NCI-H146 treated with DMSO at 0.1 percent for 48 hours (cell line): ENCODE results near the gene LAMA2.

Source experiments
- DNase-seq: peaks from one replicate; lab custom pipeline; 2025; ENCODE audit not compliant: unreplicated experiment; lab: John Stamatoyannopoulos, UW

LAMA2 gene

DNA sequence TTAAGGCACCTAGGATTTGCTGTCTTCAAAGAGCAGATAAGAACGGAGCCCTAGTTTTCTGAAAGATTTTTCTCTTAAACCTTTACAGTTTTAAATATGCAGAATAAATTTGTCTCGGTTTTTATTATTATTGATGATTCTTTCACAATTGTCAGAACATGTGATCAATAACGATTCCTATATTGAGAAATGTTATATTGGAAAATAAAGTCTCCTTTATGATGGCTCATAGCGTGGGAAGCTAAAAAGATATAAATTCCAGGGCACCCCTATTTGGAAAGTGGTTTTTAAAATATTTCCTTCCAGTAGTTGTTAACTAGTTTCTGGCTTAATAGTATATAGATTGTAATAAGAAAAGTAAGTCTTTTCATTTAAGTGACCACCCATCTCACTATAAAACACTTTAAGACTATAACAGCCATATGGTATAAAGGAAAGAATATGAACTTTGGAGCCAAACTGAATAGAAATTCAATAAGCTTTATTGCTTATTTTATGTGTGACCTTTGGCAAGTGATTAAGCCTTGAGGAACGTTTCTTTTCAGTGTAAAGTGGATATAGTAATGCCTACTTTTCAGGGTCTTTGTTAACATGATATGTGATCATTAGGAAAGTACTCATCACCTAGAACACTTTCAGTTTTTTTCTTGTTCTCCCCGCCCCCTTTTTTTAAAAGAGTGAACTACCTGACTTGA, 369.6 kb downstream of the LAMA2 start:
- no peak for DNase-seq

DNA sequence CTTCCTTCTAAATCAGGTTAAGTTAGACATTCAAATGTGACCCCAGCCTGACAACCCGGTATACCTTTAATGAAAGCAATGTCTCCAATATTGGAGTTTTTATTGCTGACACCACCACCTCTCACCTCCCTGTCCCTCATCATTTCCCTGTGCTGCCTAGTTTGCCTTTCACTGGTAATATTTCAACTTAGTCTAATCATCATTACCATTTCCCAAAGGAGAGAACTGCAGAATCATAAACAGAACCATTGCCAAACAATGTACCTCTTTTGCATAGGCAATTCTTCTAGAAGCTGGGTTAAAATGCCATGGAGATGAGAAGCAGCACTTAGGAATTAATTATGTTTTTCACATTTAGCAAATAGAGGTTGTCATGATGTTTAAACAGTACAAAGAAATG, 370.3 kb downstream of the LAMA2 start:
- DNase-seq: no peak

DNA sequence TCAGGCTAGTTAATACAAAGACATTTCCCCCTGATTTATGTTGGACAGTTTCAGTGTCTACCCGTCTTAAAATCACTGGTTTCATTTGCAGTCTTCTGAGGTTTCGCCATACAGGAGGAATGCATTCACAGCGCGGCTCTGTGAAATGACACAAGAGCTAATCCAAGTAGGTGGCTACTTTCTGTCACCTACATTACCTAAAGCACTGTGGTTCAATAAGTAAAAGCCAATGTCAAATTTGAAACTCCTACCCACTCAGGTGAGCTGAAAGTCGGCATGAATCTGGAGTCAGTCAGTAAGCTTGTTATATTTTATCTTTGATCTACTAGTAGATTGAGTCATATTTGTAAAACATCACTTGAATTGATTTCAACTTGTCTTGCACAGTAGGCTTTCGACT, 370.8 kb downstream of the LAMA2 start:
- DNase-seq: no peak

DNA sequence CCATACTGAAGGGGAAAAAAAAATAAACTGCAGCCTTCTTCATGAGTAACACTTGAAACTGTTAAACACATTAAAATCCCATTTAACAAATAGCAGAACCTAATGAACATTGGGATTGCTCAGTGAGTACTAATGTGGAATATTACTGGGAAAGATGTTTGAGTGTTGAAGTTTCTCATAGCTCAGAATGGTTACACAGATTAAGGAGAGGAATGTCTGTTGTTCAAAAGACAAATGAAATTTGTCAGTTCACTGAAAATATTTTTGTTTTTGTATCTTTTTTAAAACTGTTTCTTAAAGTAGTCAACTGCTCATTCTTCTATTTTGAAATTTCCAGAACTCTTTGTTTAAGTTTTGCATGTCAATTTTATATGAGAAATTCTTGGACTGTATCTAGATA, 374.3 kb downstream of the LAMA2 start:
- no peak for DNase-seq

DNA sequence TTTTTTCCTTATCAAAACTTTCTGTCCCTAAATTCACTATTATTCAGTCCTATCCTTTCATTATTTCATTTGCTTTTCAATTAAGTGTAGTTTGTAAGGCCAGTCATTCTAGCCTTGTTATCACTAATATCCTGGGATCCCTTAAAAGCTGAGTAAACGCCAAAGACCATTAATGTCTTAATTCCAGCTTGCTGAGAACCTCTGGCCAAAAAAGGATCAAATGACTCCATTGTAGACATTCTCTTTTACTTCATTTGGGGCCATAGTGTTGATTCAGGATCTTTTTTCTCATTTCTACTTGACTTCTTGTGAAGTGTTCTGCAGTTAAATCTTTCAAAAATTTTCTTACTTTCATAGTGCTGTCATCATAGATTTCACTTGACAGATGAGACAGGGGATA, 379.7 kb downstream of the LAMA2 start:
- DNase-seq: peak; percentile 82

DNA sequence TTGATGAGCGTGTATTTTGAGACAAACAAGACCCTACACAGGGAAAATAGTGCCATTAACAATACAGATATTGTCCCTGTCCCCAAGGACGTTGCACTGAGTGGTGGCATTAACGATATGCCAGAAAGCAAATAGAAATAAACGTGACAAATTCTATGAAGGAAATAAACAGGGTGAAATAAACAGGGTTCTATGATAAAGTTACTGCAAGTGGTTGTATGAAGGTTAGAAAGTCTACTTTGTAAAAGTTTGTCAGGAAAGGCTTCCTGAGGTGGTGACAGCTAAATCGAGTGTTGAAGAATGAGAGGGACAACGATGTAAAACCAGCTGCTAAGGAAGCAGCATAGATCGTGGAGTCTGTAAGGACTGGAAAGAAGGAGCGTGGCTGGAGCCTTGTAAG, 380.2 kb downstream of the LAMA2 start:
- DNase-seq: no peak

DNA sequence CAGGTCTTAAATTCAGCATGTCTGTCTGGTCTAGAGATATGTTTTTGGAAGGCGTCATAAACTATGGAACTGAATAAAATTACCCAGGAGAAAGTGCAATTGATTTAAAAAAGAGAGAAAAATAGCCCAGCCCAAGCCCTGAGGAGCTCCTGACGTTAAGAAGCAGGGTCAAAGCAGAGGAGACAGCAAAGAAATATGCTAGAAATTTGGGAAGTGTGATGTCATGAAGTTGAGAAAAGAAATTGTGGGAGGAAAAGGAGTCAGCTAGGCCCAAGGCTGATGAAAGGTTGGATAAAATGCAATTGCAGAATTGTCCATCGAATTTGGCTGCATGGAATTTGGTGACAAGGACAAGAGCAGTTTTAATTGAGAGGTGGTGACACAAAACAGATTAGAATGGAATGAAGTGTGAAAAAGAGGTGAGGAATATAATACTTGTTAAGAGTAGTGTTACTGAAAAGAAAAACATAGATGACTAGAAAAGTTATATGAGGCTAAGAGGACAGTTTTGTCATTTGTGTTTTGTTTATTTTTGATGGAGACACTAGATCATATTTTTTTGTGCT, 381.6 kb downstream of the LAMA2 start:
- DNase-seq: no peak

DNA sequence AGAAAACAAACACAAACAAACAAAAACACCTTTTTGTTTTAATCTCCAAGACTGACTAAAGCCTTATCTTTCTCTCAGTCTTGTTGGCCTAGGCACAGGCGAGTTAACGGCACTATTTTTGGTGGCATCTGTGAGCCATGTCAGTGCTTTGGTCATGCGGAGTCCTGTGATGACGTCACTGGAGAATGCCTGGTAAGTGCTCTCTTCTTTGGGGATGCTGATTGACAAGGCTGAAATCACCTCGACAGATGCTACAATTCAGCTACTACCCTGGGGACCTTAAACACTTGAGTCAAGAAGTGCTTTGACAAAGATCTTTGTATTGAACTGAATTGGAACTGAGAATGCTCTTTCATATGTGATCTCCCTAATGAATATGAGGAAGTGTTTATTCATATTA, 384.1 kb downstream of the LAMA2 start:
- DNase-seq: no peak

DNA sequence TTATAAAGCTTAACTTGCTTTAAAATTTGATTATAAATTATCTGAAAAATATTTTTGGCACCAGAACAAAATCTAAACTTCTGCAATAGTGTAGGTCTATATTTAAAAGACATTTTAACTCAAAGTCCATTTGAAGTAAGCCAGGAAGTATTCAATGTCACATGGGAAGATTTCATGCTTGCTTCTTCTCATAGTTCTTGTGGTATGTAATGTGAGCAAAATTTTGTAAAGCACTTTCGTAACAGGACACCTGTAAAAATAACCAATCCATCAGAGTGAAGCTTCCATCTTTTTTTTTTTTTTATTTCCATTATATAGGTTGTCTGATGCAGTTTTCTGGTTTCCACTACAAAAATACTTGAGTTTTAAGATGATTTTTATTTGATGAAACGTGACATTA, 386.1 kb downstream of the LAMA2 start:
- DNase-seq: no peak

DNA sequence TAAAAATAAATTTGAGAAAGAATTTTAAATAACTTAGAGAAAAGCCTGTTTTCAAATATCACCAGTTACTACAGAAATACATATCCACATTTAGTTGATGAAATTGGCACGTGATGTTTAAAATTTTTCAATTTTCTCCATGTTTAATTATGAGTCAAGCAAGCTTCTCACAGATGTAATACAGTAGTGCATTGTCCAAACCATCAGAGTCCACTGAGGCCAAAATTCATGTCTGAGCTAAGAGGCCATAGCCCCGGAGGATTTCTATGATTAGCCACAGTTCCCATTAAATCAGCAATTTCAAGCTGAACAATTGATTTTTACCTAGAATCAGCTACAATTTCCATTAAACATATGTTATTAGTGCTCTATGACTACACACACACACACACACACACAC, 387.0 kb downstream of the LAMA2 start:
- DNase-seq: no peak

DNA sequence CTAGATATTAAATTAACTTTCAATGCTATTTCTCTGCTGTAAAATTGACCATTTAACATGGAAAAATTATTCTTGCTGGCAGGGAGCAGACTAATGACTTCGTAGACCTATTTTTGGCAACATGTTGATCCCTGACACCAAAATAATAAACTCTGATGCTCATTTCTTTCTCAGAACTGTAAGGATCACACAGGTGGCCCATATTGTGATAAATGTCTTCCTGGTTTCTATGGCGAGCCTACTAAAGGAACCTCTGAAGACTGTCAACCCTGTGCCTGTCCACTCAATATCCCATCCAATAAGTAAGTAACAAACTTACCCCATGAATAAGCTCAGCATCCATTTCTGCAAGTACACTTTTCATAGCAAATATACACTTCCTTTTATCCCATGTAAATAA, 387.5 kb downstream of the LAMA2 start:
- DNase-seq: no peak

DNA sequence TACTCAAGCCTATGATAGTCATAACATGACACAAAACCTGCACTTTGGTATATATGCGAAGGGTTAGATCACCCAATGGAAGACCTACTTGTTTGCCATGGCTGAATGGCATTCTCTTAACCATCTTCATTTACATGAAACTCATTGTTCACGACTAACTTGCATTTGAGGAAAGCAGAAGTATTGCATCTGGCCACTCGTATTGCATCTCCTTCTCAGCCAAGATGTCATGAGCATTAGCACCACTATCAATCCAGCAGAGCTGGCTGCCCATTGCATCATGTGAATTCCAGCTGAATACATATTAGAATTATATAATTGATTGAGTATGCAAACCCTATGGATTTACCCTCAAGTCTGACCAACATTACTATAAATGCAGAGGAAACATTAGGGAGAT, 390.2 kb downstream of the LAMA2 start:
- DNase-seq: no peak

DNA sequence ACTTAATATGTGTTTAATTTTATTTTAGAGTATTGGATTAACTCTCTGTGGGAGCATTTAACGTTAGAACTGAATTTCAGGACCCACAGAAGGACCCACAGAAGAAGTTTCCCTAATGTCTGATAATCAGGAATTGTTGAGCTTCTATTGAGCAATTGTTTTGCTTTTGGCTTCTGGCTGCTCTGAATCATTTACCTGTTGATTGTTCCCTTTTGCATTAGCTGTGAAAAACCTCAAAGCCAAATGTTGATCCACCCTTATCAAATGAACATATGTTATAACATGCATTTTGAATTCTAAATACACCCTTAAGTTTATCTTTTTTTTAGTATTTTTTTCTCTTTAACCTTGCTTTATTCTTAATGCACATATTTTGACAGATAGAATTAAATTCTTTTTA, 393.5 kb downstream of the LAMA2 start:
- no peak for DNase-seq

DNA sequence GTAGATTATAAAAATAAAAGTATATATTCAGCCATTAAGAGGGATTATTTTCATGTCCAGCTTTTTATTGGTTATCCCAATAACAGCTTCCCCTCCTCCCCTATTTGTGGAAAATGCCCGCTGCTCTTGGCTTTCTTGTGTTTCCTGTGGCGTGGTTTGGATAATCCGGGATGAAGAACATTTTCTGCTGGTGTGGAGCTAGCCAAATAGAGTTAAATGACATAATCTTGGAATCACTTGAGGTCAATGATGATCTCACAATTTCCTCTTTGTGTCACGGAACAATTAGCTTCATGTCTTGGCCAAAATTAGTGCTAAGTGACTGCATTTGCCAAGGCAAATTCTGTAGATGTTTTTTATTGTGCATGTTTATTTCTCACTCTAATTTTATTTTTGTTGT, 394.0 kb downstream of the LAMA2 start:
- no peak for DNase-seq

DNA sequence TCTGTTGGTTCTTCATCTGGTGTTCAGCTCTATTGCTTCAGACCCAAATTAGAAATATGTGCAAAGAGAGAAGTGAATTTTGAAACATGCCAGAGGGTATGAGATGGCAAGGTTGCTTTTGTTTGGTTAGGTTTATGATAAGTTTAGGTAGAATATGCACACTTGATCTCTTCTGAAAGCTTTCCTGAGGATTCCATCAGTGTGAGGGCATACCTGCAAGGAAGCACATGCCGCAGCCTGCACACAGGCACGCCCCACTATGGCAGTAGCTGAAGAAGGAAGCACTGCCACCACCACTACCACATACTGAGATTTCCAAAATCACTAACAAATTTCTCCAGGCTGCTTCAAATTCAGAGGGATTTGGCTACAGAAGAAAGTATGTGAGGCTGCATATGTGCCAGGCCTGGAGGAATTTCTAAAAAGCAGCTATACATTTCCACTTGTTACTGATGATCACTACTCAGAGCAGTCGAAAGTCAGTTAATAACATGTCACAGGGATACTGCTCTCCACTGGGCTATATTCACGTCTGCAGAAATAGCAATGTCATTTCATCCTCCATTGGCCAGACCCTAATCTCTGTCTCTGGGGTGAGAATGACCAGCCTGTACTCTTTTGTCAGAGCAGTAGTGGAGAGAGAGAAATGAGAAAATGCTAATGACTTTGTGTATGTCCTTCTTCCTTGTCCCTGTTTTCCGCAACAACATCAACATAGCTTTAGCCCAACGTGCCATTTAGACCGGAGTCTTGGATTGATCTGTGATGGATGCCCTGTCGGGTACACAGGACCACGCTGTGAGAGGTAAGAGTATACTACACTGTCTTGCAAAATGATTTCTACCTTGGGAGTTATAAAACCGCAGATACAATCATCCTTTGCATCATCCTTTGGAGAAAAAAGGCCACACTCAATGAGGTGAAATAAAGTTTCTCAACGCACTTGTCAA, 396.7 kb downstream of the LAMA2 start:
- DNase-seq: no peak

DNA sequence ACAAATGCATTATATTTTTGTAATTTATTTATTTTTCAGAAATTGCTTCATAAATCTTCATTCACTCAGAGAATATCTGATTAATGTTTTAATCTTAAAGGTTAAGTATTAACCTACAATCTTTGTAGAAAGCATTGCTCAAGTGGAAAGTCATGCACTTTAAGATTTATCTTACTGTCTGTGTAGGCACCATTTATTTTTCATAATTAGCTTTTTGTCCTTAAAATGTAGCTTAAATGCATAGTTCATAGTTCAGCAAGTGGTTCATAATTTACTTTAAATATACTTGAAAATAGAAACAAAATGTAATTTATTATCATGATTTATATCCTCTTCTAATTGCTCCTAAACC, 397.3 kb downstream of the LAMA2 start:
- no peak for DNase-seq

DNA sequence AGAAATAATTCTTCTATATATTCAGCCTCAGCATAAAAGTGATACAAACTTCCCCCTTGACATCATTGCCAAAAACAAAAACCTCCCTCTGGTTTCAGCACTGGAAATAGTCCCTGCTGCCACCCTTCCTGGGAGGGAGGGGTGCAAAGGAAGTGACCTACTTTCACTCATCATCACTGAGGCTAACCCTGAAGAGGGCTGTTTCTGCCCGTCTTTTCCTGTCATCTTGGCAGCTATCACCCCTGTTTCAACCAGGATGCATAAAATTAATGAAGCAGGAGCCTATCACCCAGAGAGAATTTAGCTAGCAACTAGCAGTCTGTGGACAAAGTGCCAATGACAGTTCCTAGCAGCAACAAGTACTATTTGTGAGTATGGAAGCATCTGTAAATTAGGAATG, 397.8 kb downstream of the LAMA2 start:
- DNase-seq: peak; percentile 75

DNA sequence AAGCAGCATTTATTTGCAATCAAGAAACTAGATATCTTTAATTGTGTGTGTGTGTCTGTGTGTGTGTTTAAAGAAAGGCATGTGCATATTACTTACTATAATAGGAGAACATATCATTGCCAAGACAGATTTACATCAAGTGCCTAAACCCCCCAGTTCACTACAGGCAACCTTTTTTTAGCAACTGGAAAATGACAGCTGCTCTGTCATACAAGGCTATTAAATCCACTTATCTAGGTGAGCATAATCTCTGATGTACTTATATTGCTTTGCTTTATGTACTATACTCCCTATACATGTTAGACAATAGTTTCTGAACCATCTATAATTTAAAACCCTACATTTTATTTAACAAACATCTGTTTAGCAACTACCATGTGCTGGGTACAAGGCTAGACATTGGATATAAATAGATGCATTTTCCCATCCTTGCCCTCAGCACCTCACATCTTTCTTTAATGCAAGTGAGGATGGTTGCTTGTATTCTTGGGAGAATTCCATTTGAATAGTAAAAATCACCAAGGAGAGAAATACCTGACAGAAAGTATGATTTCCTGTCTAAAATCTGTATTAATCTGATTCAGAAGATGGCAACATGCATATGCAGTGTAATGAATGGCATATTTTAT, 398.3 kb downstream of the LAMA2 start:
- DNase-seq: peak; percentile 75

DNA sequence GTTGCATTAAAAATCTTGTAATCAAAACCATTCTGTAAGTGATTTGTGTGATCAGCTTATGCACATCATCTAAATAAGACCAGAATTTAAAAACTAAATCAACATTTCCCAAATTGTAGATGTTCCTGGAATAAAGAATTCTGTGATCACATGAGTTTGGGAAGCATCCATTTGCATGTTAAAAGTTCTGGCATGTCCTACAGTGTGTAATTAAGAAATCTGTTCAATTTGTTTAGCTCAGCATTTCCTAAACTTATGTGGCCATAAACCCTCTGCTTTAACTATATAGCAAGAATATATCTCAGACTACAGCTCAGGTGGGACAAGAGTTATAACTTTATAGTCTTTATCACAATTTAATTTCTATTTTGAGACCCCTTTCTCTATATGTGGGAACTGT, 399.1 kb downstream of the LAMA2 start:
- DNase-seq: no peak

DNA sequence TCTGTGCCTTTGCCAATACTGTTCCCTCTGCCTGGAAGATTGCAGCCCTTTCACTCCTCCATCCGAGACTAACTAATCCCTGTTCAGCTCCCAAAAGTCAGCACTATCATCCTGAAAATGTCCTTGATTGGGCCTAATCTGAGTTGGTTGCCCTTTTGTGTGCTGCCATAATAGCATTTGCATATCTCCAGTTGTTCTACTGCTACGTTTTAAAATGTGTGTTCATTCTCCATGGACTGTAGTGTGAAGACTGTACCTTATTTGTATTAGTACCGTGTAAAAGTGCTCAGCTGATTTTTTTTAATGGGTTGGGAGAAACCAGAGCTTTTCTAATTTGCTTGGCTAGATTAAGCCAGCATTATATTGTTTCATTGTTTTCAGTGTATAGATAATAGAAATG, 401.3 kb downstream of the LAMA2 start:
- no peak for DNase-seq

DNA sequence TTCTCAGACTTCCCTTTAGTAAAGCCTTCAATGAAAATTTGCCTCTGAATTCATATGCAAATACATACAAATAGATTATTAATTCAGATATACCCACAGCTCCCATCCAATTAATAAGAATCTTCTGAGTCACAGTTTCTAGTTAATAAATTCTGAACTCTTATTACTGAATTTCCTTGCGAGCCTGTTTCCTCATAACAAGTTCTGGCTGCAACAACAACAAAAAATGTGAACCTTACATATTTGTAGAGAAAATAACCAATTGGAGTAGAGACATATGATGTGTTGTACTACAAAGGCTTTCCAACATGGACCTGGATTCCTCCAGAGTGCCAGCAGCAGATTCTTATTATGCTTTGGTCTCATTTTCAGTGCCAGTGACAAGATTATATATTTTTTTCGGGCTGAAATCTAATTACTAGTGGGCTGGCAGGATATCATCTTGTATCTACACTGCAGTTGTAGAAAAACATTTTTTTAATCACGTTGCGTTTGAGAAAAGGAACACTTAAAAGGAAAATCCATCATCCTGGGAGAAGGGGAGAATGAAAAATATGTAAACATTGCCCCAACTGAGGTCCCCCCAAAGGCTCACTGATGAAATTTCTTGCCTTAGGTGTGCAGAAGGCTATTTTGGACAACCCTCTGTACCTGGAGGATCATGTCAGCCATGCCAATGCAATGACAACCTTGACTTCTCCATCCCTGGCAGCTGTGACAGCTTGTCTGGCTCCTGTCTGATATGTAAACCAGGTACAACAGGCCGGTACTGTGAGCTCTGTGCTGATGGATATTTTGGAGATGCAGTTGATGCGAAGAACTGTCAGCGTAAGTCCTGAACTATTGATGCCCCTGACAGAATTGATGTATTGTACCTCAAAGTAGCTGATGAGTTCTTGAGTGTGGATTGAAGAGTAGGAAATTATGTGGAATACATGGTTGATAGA, 404.6 kb downstream of the LAMA2 start:
- no peak for DNase-seq
